GM12801 (cell line): ENCODE results near the gene SPINT2.

ENCODE experiments used
- TF ChIP-seq, protein P1 (sequence below): IDR thresholded peaks from one replicate; pipeline ENCODE4 v1.5.1; 2011; ENCODE audit warnings: control low read depth; ENCODE audit not compliant: insufficient read length; ENCODE audit errors: extremely low read depth

Gene SPINT2

DNA sequence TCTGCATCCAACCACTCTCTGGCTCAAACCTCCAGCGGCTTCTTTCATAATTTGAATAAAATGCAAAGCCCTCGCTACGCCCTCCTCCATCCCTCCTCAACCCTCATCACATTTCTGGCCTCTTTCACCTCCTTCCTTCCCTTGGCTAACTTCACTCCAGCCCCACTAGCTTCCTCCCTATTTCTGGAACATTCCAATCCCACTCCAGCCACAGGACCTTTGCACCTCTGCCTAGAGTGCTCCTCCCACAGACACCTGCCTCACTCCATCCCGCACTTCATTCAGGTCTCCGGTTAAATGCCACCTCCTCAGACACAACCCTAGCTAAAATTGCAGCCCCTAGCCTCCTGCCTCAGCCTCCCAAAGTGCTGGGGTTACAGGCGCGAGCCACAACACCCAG lies 32.5 kb upstream of the SPINT2 start:
- TF ChIP-seq, protein P1, sequence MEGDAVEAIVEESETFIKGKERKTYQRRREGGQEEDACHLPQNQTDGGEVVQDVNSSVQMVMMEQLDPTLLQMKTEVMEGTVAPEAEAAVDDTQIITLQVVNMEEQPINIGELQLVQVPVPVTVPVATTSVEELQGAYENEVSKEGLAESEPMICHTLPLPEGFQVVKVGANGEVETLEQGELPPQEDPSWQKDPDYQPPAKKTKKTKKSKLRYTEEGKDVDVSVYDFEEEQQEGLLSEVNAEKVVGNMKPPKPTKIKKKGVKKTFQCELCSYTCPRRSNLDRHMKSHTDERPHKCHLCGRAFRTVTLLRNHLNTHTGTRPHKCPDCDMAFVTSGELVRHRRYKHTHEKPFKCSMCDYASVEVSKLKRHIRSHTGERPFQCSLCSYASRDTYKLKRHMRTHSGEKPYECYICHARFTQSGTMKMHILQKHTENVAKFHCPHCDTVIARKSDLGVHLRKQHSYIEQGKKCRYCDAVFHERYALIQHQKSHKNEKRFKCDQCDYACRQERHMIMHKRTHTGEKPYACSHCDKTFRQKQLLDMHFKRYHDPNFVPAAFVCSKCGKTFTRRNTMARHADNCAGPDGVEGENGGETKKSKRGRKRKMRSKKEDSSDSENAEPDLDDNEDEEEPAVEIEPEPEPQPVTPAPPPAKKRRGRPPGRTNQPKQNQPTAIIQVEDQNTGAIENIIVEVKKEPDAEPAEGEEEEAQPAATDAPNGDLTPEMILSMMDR, result no peak

DNA sequence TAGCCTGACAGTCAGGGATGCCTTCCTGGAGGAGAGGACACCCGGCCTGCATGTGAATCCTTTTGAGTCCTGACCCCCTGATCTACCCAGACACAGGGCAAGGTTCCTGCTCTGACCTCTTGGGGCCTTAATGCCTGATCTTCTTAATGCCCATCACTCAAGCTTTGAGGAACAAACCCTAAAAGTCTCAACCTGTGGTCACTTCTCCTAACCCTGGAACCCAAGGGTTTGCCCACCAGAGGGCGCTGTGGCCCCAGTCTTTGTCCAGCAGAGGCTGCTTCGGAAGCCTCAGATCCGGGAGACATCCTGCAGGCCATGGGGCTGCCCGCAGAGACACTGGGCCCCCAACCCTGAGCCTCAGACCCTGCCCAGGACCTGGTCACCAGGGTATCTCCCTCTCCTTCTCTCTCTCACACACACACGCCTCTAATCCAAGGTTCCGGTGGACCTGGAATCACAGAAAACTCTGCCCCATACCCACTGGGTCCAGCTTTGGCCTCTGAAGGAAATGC lies 30.6 kb upstream of the SPINT2 start:
- TF ChIP-seq, protein P1, result no peak

DNA sequence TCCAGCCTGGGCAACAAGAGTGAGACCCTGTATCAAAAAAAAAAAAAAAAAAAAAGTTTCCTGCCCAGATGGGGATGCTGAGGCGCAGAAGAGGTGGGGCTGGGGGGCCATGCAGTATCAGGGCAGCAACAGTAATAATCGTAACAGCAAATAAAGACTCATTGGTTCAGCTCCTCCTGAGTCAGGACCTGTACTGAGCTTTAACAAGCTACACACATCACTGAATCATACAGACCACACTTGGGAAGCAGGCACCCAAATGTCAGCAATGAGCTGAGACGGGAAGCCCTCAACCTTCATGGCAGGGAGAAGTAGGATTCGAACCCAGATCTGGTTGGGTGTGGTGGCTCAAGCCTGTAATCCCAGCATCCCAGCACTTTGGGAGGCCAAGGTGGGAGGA lies 29.8 kb upstream of the SPINT2 start:
- TF ChIP-seq, protein P1, result no peak

DNA sequence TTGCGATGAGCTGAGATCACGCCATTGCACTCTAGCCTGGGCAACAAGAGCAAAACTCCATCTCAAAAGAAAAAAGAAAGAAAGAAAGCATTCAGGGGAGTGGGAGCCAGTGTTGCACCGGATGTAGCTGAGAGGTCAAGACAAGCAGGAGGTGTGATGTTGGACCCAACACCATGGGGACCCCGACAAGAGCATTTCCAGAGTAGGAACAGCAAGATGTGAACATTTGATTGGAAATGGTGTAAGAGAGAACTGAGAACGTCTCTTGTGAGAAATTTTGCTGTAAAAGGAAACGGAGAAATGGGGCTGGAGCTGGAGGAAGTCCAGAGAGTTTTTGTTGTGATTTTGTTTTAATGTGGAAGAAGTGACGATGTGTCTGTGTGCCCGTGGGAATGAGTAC lies 24.6 kb upstream of the SPINT2 start:
- TF ChIP-seq, protein P1, result no peak

DNA sequence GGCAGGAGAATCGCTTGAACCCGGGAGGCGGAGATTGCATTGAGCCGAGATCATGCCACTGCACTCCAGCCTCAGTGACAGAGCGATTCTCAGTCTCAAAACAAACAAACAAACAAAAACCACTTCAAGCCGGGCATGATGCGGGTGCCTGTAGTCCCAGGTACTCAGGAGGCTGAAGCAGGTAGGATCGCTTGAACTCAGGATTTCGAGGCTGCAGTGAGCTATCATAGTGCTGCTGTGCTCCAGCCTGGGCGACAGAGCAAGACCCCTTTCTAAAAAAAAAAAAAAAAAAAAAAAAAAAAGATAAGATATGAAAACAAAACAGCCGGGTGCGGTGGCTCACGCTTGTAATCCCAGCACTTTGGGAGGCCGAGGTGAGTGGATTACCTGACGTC lies 21.1 kb upstream of the SPINT2 start:
- TF ChIP-seq, protein P1, result no peak

DNA sequence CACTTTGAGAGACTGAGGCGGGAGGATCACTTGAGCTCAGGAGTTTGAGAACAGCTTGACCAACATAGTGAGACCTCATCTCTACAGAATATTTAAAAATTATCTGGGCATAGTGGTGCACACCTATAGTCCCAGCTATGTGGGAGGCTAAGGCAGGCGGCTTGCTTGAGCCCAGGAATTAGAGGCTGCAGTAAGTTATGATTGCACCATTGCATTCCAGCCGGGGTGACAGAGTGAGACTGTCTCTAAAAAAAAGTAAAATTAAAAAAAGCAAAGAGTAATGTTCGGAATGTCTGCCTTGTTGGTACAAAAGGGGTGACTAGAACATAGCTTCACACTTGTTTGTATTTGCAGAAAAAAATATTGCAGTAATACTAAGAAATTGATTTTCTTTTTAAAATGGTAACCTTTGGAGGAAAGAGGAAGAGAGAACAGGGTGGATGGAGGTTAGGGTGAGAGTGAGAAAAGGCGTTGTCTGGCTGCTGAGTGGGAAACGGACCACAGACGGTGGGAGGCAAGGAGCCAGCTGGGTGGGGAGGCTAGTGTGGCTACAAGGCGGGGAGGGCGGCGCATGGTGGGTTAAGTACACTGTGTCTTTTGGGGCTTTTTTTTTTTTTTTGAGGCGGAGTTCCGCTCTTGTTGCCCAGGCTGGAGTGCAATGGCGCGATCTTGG lies 18.4 kb upstream of the SPINT2 start:
- TF ChIP-seq, protein P1, result no peak

DNA sequence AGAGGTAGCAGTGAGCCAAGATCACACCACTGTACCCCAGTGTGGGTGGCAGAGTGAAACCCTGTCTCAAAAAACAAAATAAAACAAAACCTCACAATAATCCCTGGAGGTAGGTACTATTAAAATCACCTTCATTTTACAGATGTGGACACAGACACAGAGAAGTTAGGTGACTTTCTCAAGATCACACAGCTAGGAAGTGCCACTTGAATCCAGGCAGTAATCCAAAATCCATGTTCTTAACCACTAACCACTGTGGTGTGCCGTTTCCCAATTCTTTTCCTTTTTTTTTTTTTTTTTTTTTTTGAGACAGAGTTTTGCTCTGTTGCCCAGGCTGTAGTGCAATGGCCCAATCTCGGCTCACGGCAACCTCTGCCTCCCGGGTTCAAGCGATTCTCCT lies 17.2 kb upstream of the SPINT2 start:
- TF ChIP-seq, protein P1, result no peak
